Panc1 (cell line): ENCODE data around the gene POLK.

Experiments used
- CTCF ChIP-seq: fragments of 450-650 bp; IDR thresholded peaks from 2 replicates; pipeline ENCODE4 v1.5.1; 2017; ENCODE audit warnings: mild to moderate bottlenecking
- POLR2AphosphoS5 ChIP-seq: IDR thresholded peaks from 2 replicates; pipeline ENCODE4 v1.6.1; 2012; ENCODE audit warnings: mild to moderate bottlenecking, low read depth, low read length, moderate library complexity
- REST ChIP-seq, 2 experiments: IDR thresholded peaks; 2 replicates each; pipeline ENCODE4 v1.6.1; 2011 to 2012; ENCODE audit warnings: low read depth in 2 of 2, control low read depth in 1 of 2, low read length in 1 of 2, mild to moderate bottlenecking in 1 of 2, moderate library complexity in 1 of 2; ENCODE audit not compliant: insufficient read depth in 1 of 2
- SIN3A ChIP-seq: IDR thresholded peaks from 2 replicates; pipeline ENCODE4 v1.6.1; 2012; ENCODE audit warnings: low read depth, mild to moderate bottlenecking, low read length, moderate library complexity, borderline replicate concordance; ENCODE audit not compliant: insufficient read depth

- TF ChIP-seq CTCF, result no peak
- no peak for TF ChIP-seq POLR2AphosphoS5
- TF ChIP-seq REST (IDR thresholded peaks at IDR 0.05; ENCODE audit: insufficient read depth in 1 of 2, low read depth in 2 of 2, low read length in 1 of 2), result no peak
- TF ChIP-seq SIN3A, result no peak
These were observed 102.5 kb downstream of the POLK start for GRCh38 chr5:75614176-75614575.
